Endothelial cell (in vitro differentiated cells): ENCODE data around the gene STAB2. TPM values are rescaled to one million over a fixed set of nuclear protein-coding genes. Genes with fewer than 3 reads are reported as not detected.

Experiments
- DNase-seq: peaks from one replicate; pipeline ENCODE4 v3.0.0; 2021; ENCODE audit warnings: low spot score
- H3K27ac Mint-ChIP-seq: one replicate; pipeline ENCODE4 v1.8.0; 2021; ENCODE audit warnings: mixed read lengths, inconsistent platforms; ENCODE audit not compliant: unreplicated experiment
- H3K27me3 Mint-ChIP-seq: one replicate; pipeline ENCODE4 v1.8.0; 2021; ENCODE audit warnings: mild to moderate bottlenecking, moderate library complexity, mixed read lengths, inconsistent platforms; ENCODE audit not compliant: unreplicated experiment
- H3K36me3 Mint-ChIP-seq: one replicate; pipeline ENCODE4 v1.8.0; 2021; ENCODE audit warnings: mild to moderate bottlenecking, low read depth, mixed read lengths, inconsistent platforms; ENCODE audit not compliant: unreplicated experiment
- H3K4me1 Mint-ChIP-seq: one replicate; pipeline ENCODE4 v1.8.0; 2021; ENCODE audit warnings: mild to moderate bottlenecking, mixed read lengths, inconsistent platforms; ENCODE audit not compliant: unreplicated experiment
- H3K4me3 Mint-ChIP-seq: one replicate; pipeline ENCODE4 v1.8.0; 2021; ENCODE audit warnings: mild to moderate bottlenecking, mixed read lengths, inconsistent platforms; ENCODE audit not compliant: unreplicated experiment
- H3K9me3 Mint-ChIP-seq: one replicate; pipeline ENCODE4 v1.8.0; 2021; ENCODE audit warnings: mixed read lengths, inconsistent platforms; ENCODE audit not compliant: unreplicated experiment
- CTCF ChIP-seq: fragments of 200-600 bp; sonication (generic); IDR thresholded peaks from one replicate; pipeline ENCODE4 v1.5.0; 2021; ENCODE audit warnings: antibody characterized with exemption; ENCODE audit not compliant: unreplicated experiment
- long read RNA-seq: library from polyadenylated mRNA; unstranded; transcript quantifications from one replicate; pipeline ENCODE4 v2.0.0, GENCODE V29; 2020; ENCODE audit not compliant: unreplicated experiment
- total RNA-seq: library from RNA; stranded (reverse); fragmentation: NEBNext Ultra II Directional; extraction: Animal tissue kit (Norgen Biotek cat#: 25700); gene quantifications from one replicate; pipeline ENCODE4 v1.2.1, GENCODE V29; 2021; ENCODE audit not compliant: unreplicated experiment

Gene STAB2
- total RNA-seq: 0.10 TPM
- long read RNA-seq: 0 reads

- H3K9me3 Mint-ChIP-seq: no peaks in the 10 kb centered on the region
- H3K4me1 Mint-ChIP-seq: peaks cover 26% of the 10 kb centered on the region
- DNase-seq: peak; percentile 26
Observed at GRCh38 chr12:103586791-103587370, at the start of gene STAB2. Gene STAB2, plus strand, starts transcription at chr12:103587273. Its CDS starts 204 bp downstream, at chr12:103587477.

GRCh38 chr12:103538397-103538796 lies 48.7 kb upstream of the STAB2 start:
- no peaks in the 10 kb centered on the region for H3K9me3 Mint-ChIP-seq
- DNase-seq: no peak
- no peaks in the 10 kb centered on the region for H3K4me1 Mint-ChIP-seq
- no peak overlapping the region for H3K27ac Mint-ChIP-seq
- H3K27me3 Mint-ChIP-seq: no peaks in the 10 kb centered on the region
- no peak for TF ChIP-seq CTCF
- no peaks in the 10 kb centered on the region for H3K36me3 Mint-ChIP-seq
- H3K4me3 Mint-ChIP-seq: no peak overlapping the region

More at GRCh38 chr12:103586791-103587370, at the start of gene STAB2:
- H3K27ac Mint-ChIP-seq: peak within 1 kb of the TSS; percentile 38
- no peak within 1 kb of the TSS for H3K4me3 Mint-ChIP-seq
- H3K27me3 Mint-ChIP-seq: no peaks in the 10 kb centered on the region
- no peaks in the 10 kb centered on the region for H3K36me3 Mint-ChIP-seq
- TF ChIP-seq CTCF: no peak

- no peak overlapping the region for H3K27ac Mint-ChIP-seq
Observed at GRCh38 chr12:103540319-103540718, 46.8 kb upstream of the STAB2 start.

GRCh38 chr12:103542078-103542477 lies 45.0 kb upstream of the STAB2 start:
- Mint-ChIP-seq H3K36me3 (no peaks in the 10 kb centered on the region), H3K4me1 (no peaks in the 10 kb centered on the region), H3K9me3 (peaks cover 6% of the 10 kb centered on the region), H3K4me3 (no peak overlapping the region), H3K27ac (no peak overlapping the region), H3K27me3 (no peaks in the 10 kb centered on the region)
- TF ChIP-seq CTCF: no peak
- no peak for DNase-seq

More at GRCh38 chr12:103540319-103540718, 46.8 kb upstream of the STAB2 start:
- DNase-seq: no peak
- Mint-ChIP-seq H3K4me1 (no peaks in the 10 kb centered on the region), H3K4me3 (no peak overlapping the region), H3K27me3 (no peaks in the 10 kb centered on the region), H3K36me3 (no peaks in the 10 kb centered on the region), H3K9me3 (peaks cover 6% of the 10 kb centered on the region)
- TF ChIP-seq CTCF: no peak

GRCh38 chr12:103546959-103547358 lies 40.1 kb upstream of the STAB2 start:
- Mint-ChIP-seq H3K36me3 (no peaks in the 10 kb centered on the region), H3K27me3 (peaks cover 2% of the 10 kb centered on the region), H3K27ac (no peak overlapping the region), H3K4me3 (no peak overlapping the region), H3K4me1 (no peaks in the 10 kb centered on the region), H3K9me3 (peaks cover 6% of the 10 kb centered on the region)
- no peak for TF ChIP-seq CTCF
- no peak for DNase-seq
